NCI-H2029 (cell line): ENCODE results near the gene C19orf25.

ENCODE experiments used
- DNase-seq: peaks from one replicate; lab custom pipeline; 2025; lab: John Stamatoyannopoulos, UW

Gene C19orf25

DNA sequence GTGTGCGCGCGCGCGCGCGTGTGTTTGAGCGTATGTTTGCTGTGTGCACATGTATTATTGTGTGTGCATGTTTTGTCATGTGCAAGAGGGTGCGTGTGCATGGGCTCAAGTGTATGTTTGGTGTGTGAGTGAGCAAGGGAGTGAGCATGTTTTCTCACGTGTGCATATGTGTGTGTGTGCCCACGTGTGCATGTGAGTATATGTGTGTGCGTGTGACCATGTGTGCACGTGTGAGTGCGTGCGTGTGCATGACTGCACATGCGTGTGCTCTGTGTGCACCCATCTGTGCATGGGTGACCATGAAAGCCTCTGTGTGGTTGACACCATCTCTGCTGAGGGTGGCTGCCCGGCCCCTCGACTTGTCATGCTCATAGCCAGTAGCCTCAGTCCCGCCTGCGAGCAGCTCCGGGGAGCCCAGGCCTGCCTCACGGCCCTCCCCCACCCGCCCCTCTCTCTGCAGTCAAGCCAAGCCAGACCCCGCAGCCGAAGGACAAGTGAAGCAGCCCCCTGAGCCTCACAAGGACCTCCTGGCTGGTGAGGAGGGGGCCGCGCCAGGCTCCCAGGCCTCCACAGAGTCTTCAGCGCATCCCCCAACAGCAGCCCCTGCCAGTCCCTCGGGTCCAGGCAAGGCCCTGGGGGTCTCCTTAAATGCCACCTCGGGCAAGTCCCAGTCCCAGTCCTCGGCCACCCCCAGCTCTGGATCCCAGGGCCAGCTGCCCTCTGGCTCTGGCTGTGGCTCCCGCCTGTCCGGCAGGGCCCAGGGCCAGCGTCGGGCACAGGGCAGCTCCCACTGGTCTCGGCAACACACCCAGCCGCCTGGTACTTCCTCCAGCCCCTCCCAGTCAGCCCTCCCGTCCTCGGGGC is 17.9 kb upstream of the C19orf25 start:
- no peak for DNase-seq

GRCh38 chr19:1495799-1496713 is 17.0 kb upstream of the C19orf25 start:
- no peak for DNase-seq

DNA sequence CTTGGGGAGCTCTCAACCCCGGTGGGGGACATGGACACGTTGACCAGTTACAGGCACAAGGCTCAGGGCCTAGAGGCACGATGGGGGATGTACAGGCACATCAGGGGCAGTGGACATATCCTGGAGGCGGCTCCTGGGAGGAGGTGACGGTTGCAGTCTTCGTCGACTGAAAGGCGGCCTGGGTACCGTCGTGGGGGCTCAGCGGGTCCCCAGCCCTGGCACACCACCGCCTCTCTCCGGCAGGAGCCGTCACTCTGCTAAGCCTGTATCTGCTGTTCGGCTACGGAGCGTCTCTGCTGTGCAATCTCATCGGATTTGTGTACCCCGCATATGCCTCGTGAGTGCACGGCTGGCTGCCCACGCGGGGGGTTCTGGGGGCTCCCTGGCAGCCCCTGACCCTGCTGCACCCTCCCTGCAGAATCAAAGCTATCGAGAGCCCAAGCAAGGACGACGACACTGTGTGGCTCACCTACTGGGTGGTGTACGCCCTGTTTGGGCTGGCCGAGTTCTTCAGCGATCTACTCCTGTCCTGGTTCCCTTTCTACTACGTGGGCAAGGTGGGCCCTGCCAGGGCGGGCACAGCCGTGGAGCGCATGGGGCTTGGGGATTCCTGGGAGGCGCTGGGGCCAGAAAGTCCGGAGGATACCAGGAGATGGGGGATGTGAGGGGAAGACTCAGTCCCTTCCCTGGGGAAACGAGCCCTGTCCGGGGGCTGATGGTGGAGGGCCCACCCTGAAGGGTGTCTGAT is 16.2 kb upstream of the C19orf25 start:
- no peak for DNase-seq

DNA sequence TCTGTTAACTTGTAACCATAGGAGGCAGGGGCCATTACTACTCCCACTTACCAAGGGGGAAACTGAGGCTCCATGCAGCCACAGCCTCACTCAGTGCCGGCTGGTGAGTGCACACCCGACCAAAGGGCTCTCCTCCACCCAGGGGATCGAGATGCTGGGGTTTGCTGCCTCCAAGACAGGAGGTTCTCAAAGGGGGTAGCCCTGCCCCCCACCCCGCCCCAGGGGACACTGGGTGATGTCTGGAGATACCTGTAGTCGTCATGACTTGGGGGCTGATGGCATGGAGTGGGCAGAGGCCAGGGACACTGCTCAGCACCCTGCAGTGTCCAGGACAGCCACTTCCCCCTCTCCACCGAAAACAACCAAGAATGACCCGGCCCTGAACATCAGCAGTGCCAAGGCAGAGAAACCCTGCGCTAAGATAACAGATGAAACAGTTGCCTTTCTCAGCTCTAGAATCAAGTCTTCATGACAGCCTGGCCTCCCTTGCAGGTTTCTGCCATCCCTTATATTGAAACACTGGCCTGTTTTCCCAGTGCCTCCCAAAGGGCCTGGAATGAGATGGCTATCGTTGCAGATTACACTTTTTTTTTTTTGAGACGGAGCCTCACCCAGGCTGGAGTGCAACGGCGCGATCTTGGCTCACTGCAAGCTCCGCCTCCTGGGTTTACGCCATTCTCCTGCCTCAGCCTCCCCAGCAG is 15.2 kb upstream of the C19orf25 start:
- DNase-seq = no peak

- DNase-seq = no peak
These were observed 13.5 kb upstream of the C19orf25 start for GRCh38 chr19:1492474-1493006.

GRCh38 chr19:1491849-1492170 is 12.8 kb upstream of the C19orf25 start:
- no peak for DNase-seq

- no peak for DNase-seq
These were observed 12.3 kb upstream of the C19orf25 start, which contains the start of gene REEP6 for GRCh38 chr19:1491114-1491848. Gene REEP6, plus strand, starts transcription at chr19:1491181. Its CDS starts 89 bp downstream, at chr19:1491270.

DNA sequence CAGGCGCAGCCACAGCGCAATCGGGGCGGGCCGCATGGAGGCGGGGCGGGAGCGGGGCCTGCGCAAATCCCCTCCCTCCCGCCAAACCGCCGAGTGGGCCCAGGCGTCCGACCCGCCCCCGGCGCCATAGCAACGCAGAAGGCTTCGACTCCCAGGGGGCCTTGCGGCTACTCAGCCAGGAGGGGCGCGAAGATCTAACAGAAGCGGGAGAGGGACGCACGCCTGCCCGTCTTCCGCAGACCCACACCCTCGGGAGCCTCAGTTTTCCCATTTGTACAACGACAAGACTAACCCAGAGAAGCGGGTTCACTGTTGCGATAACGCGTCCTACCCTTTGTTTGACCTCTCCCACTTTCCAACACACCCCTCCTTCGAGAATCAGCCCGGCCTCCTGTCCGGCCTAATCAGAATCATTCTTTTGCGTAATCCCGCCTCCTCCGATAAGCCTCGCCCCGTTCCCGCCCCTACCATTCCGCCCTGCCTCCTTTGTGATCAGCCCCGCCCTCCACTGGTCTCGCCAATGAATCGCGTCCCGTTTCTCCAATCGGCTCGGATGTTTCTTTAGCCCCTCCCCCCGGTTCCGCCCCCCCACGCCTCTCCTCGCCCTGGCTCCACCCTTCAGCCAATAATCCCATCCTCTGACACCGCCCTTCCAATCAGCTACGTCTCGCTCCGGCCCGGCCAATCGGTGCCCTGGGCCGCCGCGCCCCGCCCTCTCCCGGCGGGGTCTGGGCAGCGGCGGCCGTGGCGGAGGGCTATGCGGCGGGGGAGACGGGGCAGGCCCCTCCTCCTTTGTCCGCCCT is 11.5 kb upstream of the C19orf25 start, which contains the start of gene PCSK4:
Gene PCSK4, minus strand, starts transcription at position 40 of the 803 bp plus-strand sequence. Its CDS starts 4 bp downstream, at position 36.
- DNase-seq = peak; percentile 96

DNA sequence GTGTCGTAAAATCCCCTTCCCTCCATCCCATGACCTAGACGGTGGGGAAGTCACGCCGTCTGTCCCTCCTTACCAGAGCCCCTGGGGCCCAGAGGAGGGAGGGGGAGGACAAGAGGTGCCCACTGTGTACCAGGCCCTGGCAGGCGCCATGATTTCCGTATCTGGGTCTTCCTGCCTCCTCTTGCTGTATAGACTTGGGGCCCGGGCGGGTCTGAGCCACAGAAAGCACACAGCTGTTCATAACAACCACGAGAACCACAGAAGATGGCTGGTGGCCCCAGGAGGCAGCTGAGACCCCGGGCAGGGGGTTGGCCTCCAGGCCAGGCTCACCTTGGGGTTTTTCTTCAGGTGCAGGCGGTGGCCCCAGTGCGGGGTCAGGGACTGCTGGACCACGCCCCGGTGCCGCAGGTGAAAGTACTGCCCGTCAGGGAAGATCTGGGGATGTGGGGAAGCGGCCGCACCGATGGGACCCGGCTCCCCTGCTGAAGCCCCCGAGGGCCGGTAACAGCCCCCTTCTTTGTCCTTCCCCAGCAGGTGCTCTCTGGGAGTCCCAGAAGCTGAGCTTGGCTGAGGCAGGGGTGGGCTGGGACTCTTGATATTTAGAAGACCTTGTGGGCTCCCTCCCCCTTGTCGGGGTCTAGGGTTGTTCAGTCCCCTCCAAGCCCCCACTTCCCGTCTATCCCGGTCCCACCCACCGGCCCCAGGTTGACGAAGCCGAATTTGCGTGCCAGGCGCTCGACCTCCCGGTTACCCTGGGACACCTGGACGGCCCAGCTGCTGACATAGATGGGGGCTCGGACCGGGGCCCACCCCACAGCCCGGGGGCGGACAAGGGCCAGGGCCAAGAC is 10.7 kb upstream of the C19orf25 start:
- no peak for DNase-seq

DNA sequence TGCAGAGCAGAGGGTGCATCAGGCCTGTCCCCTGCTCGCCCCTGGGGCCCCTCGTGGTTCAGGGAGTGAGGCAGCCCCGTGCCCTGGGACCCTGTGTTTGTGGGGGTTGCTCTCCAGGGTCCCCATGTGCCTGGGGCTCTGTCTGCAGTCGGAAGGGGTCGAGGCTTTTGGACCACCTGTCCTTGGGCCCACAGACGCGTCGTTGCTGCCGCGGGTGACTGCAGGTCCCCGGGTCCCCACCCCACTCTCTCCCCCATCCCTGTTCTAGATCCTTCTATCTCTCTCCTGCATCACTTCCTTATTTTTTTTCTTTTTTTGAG is 9.2 kb upstream of the C19orf25 start:
- no peak for DNase-seq

DNA sequence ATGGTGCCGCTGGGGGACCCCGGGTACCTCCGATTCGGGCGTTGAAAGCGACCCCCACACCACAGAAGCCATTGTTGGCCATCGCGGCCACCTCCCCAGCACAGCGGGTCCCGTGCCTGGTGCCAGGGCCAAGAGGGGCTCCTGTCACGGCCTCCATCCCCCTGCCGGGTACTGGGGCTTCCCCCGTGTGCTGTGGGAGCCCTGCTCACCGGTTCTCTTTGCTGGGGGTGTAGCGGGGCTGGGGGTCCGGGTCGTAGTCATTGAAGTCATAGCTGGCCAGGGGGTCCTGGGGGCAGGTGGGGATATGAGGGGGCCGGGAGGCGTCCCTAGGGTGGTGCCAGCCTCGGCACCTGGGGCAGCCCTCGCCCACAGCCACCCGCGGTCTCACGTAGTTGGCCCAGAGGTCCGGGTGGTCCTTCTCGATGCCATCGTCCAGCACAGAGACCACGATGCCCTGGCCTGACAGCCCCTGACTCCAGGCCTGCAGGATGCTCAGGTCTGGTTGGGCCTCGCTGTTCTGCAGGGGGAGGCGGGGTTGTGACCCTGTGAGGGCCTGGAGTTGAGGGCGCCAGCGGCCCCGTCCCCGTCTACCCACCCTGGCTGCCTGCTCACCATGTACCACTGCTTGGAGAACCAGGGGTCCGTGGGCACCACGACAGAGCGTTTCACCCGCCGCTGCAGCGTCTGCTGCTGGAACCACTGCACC is 8.7 kb upstream of the C19orf25 start:
- DNase-seq = no peak

- no peak for DNase-seq
These were observed 7.9 kb upstream of the C19orf25 start for GRCh38 chr19:1486720-1487575.

DNA sequence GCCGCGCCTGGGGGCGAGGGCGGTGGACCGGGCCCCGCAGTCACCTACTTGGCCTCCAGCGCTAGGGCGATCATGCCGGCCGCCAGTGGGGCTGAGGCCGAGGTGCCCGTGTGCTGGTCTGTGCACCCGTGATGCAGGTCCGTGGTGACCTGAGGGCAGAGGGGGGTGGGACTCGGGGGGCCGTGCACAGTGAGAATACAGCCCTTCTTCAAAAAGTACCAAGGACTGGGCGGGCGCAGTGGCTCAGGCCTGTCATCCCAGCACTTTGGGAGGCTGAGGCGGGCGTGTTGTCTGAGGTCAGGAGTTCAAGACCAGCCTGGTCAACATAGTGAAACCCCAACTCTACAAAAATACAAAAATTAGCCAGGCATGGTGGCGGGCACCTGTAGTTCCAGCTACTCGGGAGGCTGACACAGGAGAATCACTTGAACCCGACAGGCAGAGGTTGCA is 5.0 kb upstream of the C19orf25 start:
- no peak for DNase-seq

GRCh38 chr19:1483131-1483978 is 4.3 kb upstream of the C19orf25 start:
- DNase-seq = no peak

GRCh38 chr19:1482361-1483130 is 3.5 kb upstream of the C19orf25 start:
- no peak for DNase-seq
